ENCODE data around the gene CTNNBIP1.

DNA sequence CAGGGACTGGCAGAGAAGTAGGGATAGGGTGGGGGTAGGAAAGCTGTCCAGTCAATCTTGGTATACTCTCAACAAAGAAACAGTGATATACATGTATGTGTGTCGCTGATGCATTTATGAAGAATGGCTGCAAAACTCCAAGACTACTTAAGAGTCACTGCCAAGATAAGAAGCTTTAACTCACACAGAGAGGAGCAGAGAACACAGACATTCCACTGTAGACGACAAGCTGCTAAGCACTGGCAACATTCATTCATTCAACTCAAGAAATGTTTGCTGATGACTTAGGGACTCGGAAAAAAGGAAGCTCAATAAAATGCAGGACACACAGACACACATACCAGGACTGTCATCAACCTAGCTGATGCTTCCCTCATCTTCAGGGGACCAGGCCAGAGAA is 5.5 kb downstream of the CTNNBIP1 start:
- TF ChIP-seq, protein P1, sequence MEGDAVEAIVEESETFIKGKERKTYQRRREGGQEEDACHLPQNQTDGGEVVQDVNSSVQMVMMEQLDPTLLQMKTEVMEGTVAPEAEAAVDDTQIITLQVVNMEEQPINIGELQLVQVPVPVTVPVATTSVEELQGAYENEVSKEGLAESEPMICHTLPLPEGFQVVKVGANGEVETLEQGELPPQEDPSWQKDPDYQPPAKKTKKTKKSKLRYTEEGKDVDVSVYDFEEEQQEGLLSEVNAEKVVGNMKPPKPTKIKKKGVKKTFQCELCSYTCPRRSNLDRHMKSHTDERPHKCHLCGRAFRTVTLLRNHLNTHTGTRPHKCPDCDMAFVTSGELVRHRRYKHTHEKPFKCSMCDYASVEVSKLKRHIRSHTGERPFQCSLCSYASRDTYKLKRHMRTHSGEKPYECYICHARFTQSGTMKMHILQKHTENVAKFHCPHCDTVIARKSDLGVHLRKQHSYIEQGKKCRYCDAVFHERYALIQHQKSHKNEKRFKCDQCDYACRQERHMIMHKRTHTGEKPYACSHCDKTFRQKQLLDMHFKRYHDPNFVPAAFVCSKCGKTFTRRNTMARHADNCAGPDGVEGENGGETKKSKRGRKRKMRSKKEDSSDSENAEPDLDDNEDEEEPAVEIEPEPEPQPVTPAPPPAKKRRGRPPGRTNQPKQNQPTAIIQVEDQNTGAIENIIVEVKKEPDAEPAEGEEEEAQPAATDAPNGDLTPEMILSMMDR (IDR thresholded peaks at IDR 0.05; ENCODE audit: poor library complexity, severe bottlenecking) = no peak
- no peak for TF ChIP-seq SMC3 (conservative IDR thresholded peaks at IDR 0.05; ENCODE audit: poor library complexity)
